Measurements from ENCODE around the gene JPH2.

The JPH2 gene

GRCh38 chr20:44102582-44102981 is 84.4 kb downstream of the JPH2 start:
- no peak overlapping the region for H3K4me3 ChIP-seq
- peaks cover 0 to 10% (median 3%) of the 10 kb centered on the region in 4 donors for H3K4me1 ChIP-seq
- DNase-seq, result no peak
- TF ChIP-seq CTCF (IDR thresholded peaks at IDR 0.05), result no peak
- no peaks in the 10 kb centered on the region for H3K9me3 ChIP-seq
- peaks cover 0 to 5% (median 0%) of the 10 kb centered on the region in 3 donors for H3K36me3 ChIP-seq
- intact Hi-C loops (cut with DNase I; ENCODE audit: low total_unique reads), result no loop called here
- H3K27ac ChIP-seq, result no peak overlapping the region
- no peaks in the 10 kb centered on the region for H3K27me3 ChIP-seq

- H3K36me3 ChIP-seq, result peaks cover 0 to 5% (median 0%) of the 10 kb centered on the region in 3 donors
- intact Hi-C loops (cut with DNase I; ENCODE audit: low total_unique reads), result no loop called here
- DNase-seq, result no peak
These were observed 87.2 kb downstream of the JPH2 start for GRCh38 chr20:44099832-44100231.

GRCh38 chr20:44098657-44099056 is 88.3 kb downstream of the JPH2 start:
- intact Hi-C loops (cut with DNase I; ENCODE audit: low total_unique reads), result no loop called here
- no peak for DNase-seq
- Histone ChIP-seq H3K4me3 (no peak overlapping the region), H3K4me1 (no peaks in the 10 kb centered on the region), H3K27me3 (no peaks in the 10 kb centered on the region), H3K9me3 (no peaks in the 10 kb centered on the region), H3K27ac (no peak overlapping the region), H3K36me3 (peaks cover 0 to 5% (median 0%) of the 10 kb centered on the region in 3 donors)
- TF ChIP-seq CTCF (IDR thresholded peaks at IDR 0.05), result no peak

More at GRCh38 chr20:44099832-44100231, 87.2 kb downstream of the JPH2 start:
- no peak overlapping the region for H3K4me3 ChIP-seq
- no peak for TF ChIP-seq CTCF (IDR thresholded peaks at IDR 0.05)
- no peaks in the 10 kb centered on the region for H3K27me3 ChIP-seq
- H3K27ac ChIP-seq, result no peak overlapping the region
- peaks cover 0 to under 1% (median under 1%) of the 10 kb centered on the region in 4 donors for H3K4me1 ChIP-seq
- no peaks in the 10 kb centered on the region for H3K9me3 ChIP-seq

- no peaks in the 10 kb centered on the region for H3K9me3 ChIP-seq
These were observed 88.7 kb downstream of the JPH2 start for GRCh38 chr20:44098256-44098630.

GRCh38 chr20:44097521-44098255 is 89.3 kb downstream of the JPH2 start:
- Histone ChIP-seq H3K9me3 (no peaks in the 10 kb centered on the region), H3K4me3 (no peak overlapping the region), H3K27ac (no peak overlapping the region), H3K27me3 (no peaks in the 10 kb centered on the region), H3K4me1 (no peaks in the 10 kb centered on the region), H3K36me3 (no peaks in the 10 kb centered on the region)
- intact Hi-C loops (cut with DNase I; ENCODE audit: low total_unique reads), result no loop called here
- TF ChIP-seq CTCF (IDR thresholded peaks at IDR 0.05), result no peak
- DNase-seq, result no peak

More at GRCh38 chr20:44098256-44098630, 88.7 kb downstream of the JPH2 start:
- intact Hi-C loops (cut with DNase I; ENCODE audit: low total_unique reads), result no loop called here
- DNase-seq, result no peak
- Histone ChIP-seq H3K27ac (no peak overlapping the region), H3K36me3 (peaks cover 0 to 5% (median 0%) of the 10 kb centered on the region in 3 donors), H3K27me3 (no peaks in the 10 kb centered on the region), H3K4me1 (no peaks in the 10 kb centered on the region), H3K4me3 (no peak overlapping the region)
- no peak for TF ChIP-seq CTCF (IDR thresholded peaks at IDR 0.05)

Data from tibial artery (tissue), 4 donors.